Heart right ventricle (tissue), 16 donors: Measurements from ENCODE around the gene SPTBN5. TPM values are rescaled to one million over a fixed set of nuclear protein-coding genes. Genes with fewer than 3 reads are reported as not detected.
A peak's percentile ranks its signal among the peaks of the same experiment; 100 is the strongest.

Experiments
- ATAC-seq, 8 donors: fragments of 200-7000 bp; cut with Tn5 transposase; one replicate each; pipeline ENCODE4 v1.9.1; 2020; ENCODE audit warnings: mild to moderate bottlenecking in 8 of 8, moderate library complexity in 8 of 8, moderate number of reproducible peaks in 1 of 8
- DNase-seq, 2 donors: peaks; one replicate each; pipeline ENCODE4 v3.0.0-alpha.2; 2020
- H3K27ac ChIP-seq, 10 donors: fragments of 200-600 bp; sonication (generic) in 2 of 10; one replicate each; pipeline versions ENCODE4 v1.5.0 to v1.8.0; 2020 to 2022; ENCODE audit warnings: mild to moderate bottlenecking in 3 of 10
- H3K27me3 ChIP-seq, 7 donors: fragments of 200-600 bp; one replicate each; pipeline ENCODE4 v1.8.0; 2021 to 2022; ENCODE audit warnings: mild to moderate bottlenecking in 2 of 7
- H3K36me3 ChIP-seq, 9 donors: fragments of 200-600 bp; sonication (generic) in 1 of 9; one replicate each; pipeline versions ENCODE4 v1.5.0 to v1.8.0; 2020 to 2022; ENCODE audit warnings: mild to moderate bottlenecking in 2 of 9
- H3K4me1 ChIP-seq, 9 donors: fragments of 200-600 bp; sonication (generic) in 1 of 9; one replicate each; pipeline versions ENCODE4 v1.5.0 to v1.8.0; 2020 to 2022; ENCODE audit warnings: mild to moderate bottlenecking in 4 of 9
- H3K4me3 ChIP-seq, 10 donors: fragments of 200-600 bp; sonication (generic) in 2 of 10; one replicate each; pipeline versions ENCODE4 v1.5.0 to v1.8.0; 2020 to 2022; ENCODE audit warnings: mild to moderate bottlenecking in 7 of 10, moderate library complexity in 2 of 10
- H3K9me3 ChIP-seq, 11 donors: fragments of 200-600 bp in 10 of 11; sonication (generic) in 2 of 11; one replicate each; pipeline versions ENCODE4 v1.5.0 to v1.8.0; 2013 to 2022; ENCODE audit warnings: mild to moderate bottlenecking in 2 of 11, control low read depth in 1 of 11, moderate library complexity in 1 of 11
- WGBS, 2 donors: extraction: QIAGEN DNeasy Blood & Tissue Kit; methylation state at CpG; one replicate each; pipeline ENCODE4 v1.1.7; 2013; ENCODE audit warnings: inconsistent platforms in 1 of 2; 5-methylcytosine and 5-hydroxymethylcytosine counted together
- intact Hi-C, 10 donors: fragments of 100-400 bp; cut with DNase I; formaldehyde crosslinking; loops; one replicate each; pipeline versions ENCODE4 v1.11.1 to v1.14.2; 2022
- polyA plus RNA-seq, 2 donors: library from polyadenylated mRNA; stranded (reverse); fragments of 200-250 nt; gene quantifications; one replicate each; pipeline ENCODE4 v1.2.3, GENCODE V29; 2013
- total RNA-seq, 10 donors: library from RNA; stranded (reverse); fragmentation: NEBNext Ultra II Directional in 3 of 10; extraction: Animal tissue kit (Norgen Biotek cat#: 25700) in 3 of 10; gene quantifications; one replicate each; pipeline versions ENCODE4 v1.2.1 to v1.2.4, GENCODE V29; 2021 to 2023
- TF ChIP-seq, protein P1 (sequence below), 9 donors: fragments of 200-600 bp; sonication (generic) in 2 of 9; IDR thresholded peaks; one replicate each; pipeline versions ENCODE4 v1.5.0 to v1.8.0; 2021 to 2022; ENCODE audit warnings: antibody characterized with exemption in 9 of 9, mild to moderate bottlenecking in 5 of 9, moderate library complexity in 1 of 9
- donor health status: Arrhythmogenic right ventricular cardiomyopathy.
- donor health status: ischemic (EF 13 %, LVEDD 7.1; RV severe dilation, severe dysfunction).
- donor health status: healthy with polysubstance abuse.
- donor health status: DM: no; HTN: yes; CAD: no.
- donor health status: DM: no; HTN: no; CAD: no.
- donor health status: ischemic (EF 25% LVEDD 6.9; RV normal size, moderate dysfunction).
- donor health status: ischemic (EF 25% LVEDD 5.7; RV mildly dilated, moderate dysfunction).
- donor health status: healthy.
- donor health status: DM: yes; HTN: yes; CAD: no.
- donor health status: Ischemic cardiomyopathy.
- donor health status: ischemic (EF 35%, LVEDD 5.7; RV mildly dilated, moderate dysfunction).
- donor health status: nonischemic (EF 11% LVEDD 7.7; RV severe dilation, severe dysfunction).
- donor health status: DM: yes; HTN: yes; CAD: no.
- donor health status: PGD.
- donor health status: ischemic (EF 29% LVEDD 5.4; RV normal size, mild dysfunction).
- donor health status: nonischemic (EF 23%, LVEDD 6.1; RV moderate dilation, normal function).

SPTBN5 gene
- total and polyA plus RNA-seq, 12 donors, result 0.94 to 8.7 (median 2.4) TPM

DNA sequence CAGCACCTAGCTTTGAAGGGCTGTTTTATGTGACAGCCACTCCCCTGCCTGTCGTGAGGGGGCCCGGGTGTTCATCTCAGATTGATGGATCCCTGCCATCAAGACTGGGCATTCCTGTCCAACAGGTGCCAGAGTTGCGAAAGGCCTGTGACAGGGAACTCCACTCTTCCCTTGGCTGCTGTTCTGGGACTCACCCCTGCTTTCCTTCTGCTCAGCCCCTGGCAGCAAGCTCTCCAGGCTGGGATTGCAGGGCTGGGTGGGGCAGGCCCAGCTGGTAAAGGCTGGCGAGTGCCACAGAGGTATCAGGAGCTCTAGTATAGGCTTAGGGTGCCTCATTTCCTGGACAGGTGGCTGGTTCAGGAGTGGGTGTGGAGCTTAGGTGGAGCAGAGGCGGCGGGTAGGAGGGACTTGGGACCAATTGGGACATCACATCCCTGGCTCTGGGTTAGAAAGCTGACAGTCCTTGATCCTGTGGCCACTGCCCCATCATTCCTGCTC, 55.4 kb downstream of the SPTBN5 start, which contains the start of gene PLA2G4B:
TSS of gene PLA2G4B (plus strand) at position 448 of the 498 bp plus-strand sequence. CDS start 67 bp downstream, outside the sequence.
- WGBS, 2 donors, result 71 to 76% methylated on average over 6 of the region's 6 CpGs
- no peak within 1 kb of the TSS for H3K27ac ChIP-seq
- no peaks in the 10 kb centered on the region for H3K9me3 ChIP-seq
- DNase-seq (no peak), ATAC-seq (peak in 5 of 8 donors; percentile 14 to 36 (median 21))
- TF ChIP-seq, protein P1, sequence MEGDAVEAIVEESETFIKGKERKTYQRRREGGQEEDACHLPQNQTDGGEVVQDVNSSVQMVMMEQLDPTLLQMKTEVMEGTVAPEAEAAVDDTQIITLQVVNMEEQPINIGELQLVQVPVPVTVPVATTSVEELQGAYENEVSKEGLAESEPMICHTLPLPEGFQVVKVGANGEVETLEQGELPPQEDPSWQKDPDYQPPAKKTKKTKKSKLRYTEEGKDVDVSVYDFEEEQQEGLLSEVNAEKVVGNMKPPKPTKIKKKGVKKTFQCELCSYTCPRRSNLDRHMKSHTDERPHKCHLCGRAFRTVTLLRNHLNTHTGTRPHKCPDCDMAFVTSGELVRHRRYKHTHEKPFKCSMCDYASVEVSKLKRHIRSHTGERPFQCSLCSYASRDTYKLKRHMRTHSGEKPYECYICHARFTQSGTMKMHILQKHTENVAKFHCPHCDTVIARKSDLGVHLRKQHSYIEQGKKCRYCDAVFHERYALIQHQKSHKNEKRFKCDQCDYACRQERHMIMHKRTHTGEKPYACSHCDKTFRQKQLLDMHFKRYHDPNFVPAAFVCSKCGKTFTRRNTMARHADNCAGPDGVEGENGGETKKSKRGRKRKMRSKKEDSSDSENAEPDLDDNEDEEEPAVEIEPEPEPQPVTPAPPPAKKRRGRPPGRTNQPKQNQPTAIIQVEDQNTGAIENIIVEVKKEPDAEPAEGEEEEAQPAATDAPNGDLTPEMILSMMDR (IDR thresholded peaks at IDR 0.05), result no peak
- H3K4me1 ChIP-seq, result peaks cover 0 to 13% (median 4%) of the 10 kb centered on the region in 9 donors
- intact Hi-C loops, result loop anchor here in 3 of 10 donors (5.0 to 10.0 kb wide), 2 partner anchors 59 to 66 kb away; no protein-coding TSS in a partner anchor
- no peak within 1 kb of the TSS for H3K4me3 ChIP-seq
- no peaks in the 10 kb centered on the region for H3K27me3 ChIP-seq
- peaks cover 0 to 50% (median 6%) of the 10 kb centered on the region in 9 donors for H3K36me3 ChIP-seq

DNA sequence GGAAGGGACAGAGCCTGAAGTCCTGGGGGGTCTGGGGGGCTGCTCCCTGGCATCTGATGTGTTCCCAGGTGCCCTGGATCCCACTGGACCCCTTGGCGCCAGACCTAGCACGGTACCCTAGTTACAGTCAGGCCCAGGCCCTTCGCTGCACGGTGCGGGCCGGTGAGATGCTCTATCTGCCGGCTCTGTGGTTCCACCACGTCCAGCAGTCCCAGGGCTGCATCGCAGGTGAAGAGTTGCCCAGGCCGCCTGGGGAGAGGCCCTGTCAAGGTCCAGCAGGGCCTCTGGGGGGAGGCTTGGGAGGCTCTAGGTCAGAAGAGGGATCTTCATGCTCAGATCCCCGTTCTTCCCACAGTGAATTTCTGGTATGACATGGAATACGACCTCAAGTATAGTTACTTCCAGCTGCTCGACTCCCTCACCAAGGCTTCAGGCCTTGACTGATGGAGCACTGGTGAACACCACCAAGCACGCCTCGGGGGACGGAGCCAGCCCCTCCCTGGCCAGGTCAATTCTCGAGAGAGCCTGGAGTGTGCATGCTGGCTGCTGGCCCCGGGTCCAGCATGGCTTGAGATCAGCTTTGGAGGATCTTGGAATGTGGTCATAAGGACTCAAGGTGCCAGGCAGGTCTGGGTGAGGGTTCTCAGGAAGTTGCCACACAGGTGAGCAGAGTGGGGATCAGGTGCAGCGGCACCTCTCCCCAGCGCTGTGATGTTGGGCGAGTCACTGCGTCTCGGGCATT, 57.0 kb downstream of the SPTBN5 start:
- Histone ChIP-seq H3K27ac (no peak overlapping the region), H3K27me3 (no peaks in the 10 kb centered on the region), H3K4me3 (no peak overlapping the region), H3K36me3 (peaks cover 0 to 46% (median 6%) of the 10 kb centered on the region in 9 donors), H3K4me1 (peaks cover 0 to 20% (median 11%) of the 10 kb centered on the region in 9 donors), H3K9me3 (no peaks in the 10 kb centered on the region)
- intact Hi-C loops, result loop anchor here in 3 of 10 donors (5.0 to 10.0 kb wide), 2 partner anchors 60 to 68 kb away; no protein-coding TSS in a partner anchor
- ATAC-seq, result no peak
- WGBS, 2 donors, result 93 to 98% methylated on average over 23 of the region's 23 CpGs
- DNase-seq, result no peak
- TF ChIP-seq, protein P1 (IDR thresholded peaks at IDR 0.05), result no peak

DNA sequence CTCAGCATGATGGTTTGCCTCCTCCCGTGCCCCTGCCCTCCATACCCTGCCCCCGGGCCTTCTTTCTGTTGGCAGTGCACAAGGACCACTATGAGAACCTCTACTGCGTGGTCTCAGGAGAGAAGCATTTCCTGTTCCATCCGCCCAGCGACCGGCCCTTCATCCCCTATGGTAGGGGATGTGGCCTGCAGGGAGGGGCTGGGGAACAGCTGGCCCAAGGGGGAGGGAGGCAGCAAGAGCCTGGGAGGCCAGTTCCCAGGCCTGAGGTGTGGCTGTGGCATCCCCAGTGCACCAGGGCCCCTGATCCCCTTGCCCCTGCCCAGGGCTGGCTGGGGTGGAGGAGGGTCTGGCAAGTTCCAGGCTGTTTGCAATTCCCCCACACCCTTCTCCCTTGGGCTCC, 57.8 kb downstream of the SPTBN5 start:
- no peaks in the 10 kb centered on the region for H3K9me3 ChIP-seq
- no peak for ATAC-seq
- H3K36me3 ChIP-seq, result peaks cover 0 to 46% (median 4%) of the 10 kb centered on the region in 9 donors
- TF ChIP-seq, protein P1 (IDR thresholded peaks at IDR 0.05), result no peak
- DNase-seq, result no peak
- H3K27me3 ChIP-seq, result no peaks in the 10 kb centered on the region
- no peak overlapping the region for H3K4me3 ChIP-seq
- intact Hi-C loops, result loop anchor here in 3 of 10 donors (5.0 to 10.0 kb wide), 2 partner anchors 61 to 69 kb away; no protein-coding TSS in a partner anchor
- H3K4me1 ChIP-seq, result peaks cover 0 to 20% (median 12%) of the 10 kb centered on the region in 9 donors
- H3K27ac ChIP-seq, result no peak overlapping the region
- WGBS, 2 donors, result 46 to 48% methylated on average over 6 of the region's 6 CpGs

DNA sequence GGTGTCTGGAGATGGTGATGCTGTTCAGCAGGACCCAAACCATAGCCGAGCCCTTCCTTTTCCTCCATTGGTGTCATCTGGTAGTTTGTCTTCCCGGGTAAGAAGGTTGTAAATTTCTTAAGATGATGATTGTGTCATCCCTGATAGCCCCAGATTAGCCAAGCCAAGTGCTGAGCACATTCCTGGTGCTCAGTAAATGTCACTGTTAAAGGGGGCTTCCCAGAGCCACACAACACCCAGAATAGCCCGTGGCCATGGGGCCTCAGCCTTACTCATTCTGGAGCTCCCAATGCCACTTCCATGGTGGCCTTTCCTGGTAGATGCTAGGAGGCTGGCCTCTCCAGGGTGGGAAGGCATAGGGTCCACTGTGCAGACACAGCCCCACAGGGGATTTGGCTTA, 59.8 kb downstream of the SPTBN5 start:
- TF ChIP-seq, protein P1 (IDR thresholded peaks at IDR 0.05), result no peak
- Histone ChIP-seq H3K36me3 (peaks cover 0 to 42% (median 0%) of the 10 kb centered on the region in 9 donors), H3K27me3 (no peaks in the 10 kb centered on the region), H3K4me3 (no peak overlapping the region), H3K9me3 (no peaks in the 10 kb centered on the region), H3K27ac (no peak overlapping the region), H3K4me1 (peaks cover 0 to 25% (median 19%) of the 10 kb centered on the region in 9 donors)
- intact Hi-C loops, result loop anchor here in 3 of 10 donors (5.0 to 10.0 kb wide), 2 partner anchors 58 to 71 kb away; partner anchors contain the start of gene SPTBN5 (in 1 of the 3)
- ATAC-seq (no peak), DNase-seq (no peak)
- 87% methylated on average over 3 of the region's 3 CpGs for WGBS, 2 donors
